Calu3 (cell line): Measurements from ENCODE around the gene C1orf87. TPM values are rescaled to one million over a fixed set of nuclear protein-coding genes. Genes with fewer than 3 reads are reported as not detected.

Experiments used
- BruUV-seq: library from RNA; stranded (reverse); fragments of 400-500 nt; replicated peaks from 2 replicates; lab custom pipeline; 2021; lab: Mats Ljungman, UMichigan
- CTCF ChIA-PET: fragments of 300-600 bp; sonication (Branson Sonifier 250); formaldehyde crosslinking; loops from one replicate; lab custom pipeline; 2022; ENCODE audit warnings: antibody characterized with exemption; lab: Charles Lee
- DNase-seq: peaks from one replicate; pipeline ENCODE4 v3.0.0; 2022
- H3K27ac Mint-ChIP-seq: one replicate; pipeline ENCODE4 v1.8.0; 2022; ENCODE audit warnings: mixed read lengths; ENCODE audit not compliant: unreplicated experiment
- H3K27me3 Mint-ChIP-seq: one replicate; pipeline ENCODE4 v1.8.0; 2022; ENCODE audit warnings: mixed read lengths; ENCODE audit not compliant: unreplicated experiment
- H3K36me3 Mint-ChIP-seq: one replicate; pipeline ENCODE4 v1.8.0; 2022; ENCODE audit warnings: mild to moderate bottlenecking, moderate library complexity, mixed read lengths; ENCODE audit not compliant: insufficient read depth, unreplicated experiment
- H3K4me1 Mint-ChIP-seq: one replicate; pipeline ENCODE4 v1.8.0; 2022; ENCODE audit warnings: mild to moderate bottlenecking, low read depth, mixed read lengths; ENCODE audit not compliant: unreplicated experiment
- H3K4me3 Mint-ChIP-seq: one replicate; pipeline ENCODE4 v1.8.0; 2022; ENCODE audit warnings: mild to moderate bottlenecking, low read depth, moderate library complexity, mixed read lengths; ENCODE audit not compliant: unreplicated experiment
- H3K9me3 Mint-ChIP-seq: one replicate; pipeline ENCODE4 v1.8.0; 2022; ENCODE audit warnings: low read depth, mixed read lengths; ENCODE audit not compliant: unreplicated experiment
- intact Hi-C: fragments of 100-400 bp; cut with micrococcal nuclease; formaldehyde crosslinking; loops from one replicate; pipeline ENCODE4 v1.10.0; 2022; ENCODE audit not compliant: unreplicated experiment
- total RNA-seq: library from RNA; stranded (reverse); gene quantifications from 2 replicates; pipeline ENCODE4 v1.2.3, GENCODE V29; 2022
- TF ChIP-seq, protein P1 (sequence below): fragments of 200-600 bp; IDR thresholded peaks from one replicate; pipeline ENCODE4 v1.8.0; 2022; ENCODE audit warnings: antibody characterized with exemption; ENCODE audit not compliant: unreplicated experiment

The C1orf87 gene
- total RNA-seq, 1 experiment from 2014 or later = not detected

DNA sequence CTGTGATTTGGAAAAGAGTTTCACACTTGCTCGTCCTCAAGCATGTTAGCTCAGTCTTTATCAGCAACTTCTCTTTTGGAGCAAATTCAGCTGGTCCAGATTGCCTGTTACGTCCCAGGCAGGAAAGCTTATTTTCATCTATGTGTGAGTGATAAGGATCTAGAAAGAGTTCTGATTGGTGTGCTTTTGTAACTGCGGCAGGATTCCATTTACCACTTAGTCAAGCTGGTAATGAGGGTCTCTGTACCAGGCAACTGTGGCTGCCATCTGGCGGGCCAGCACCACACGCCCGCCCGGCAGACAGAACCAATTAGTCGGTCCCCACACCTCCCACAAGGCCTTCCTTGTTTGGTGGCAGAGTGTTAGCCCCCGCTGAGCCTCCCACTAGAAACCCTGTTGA, 21.0 kb downstream of the C1orf87 start:
- no peak overlapping the region for H3K27ac Mint-ChIP-seq
- H3K4me1 Mint-ChIP-seq = no peaks in the 10 kb centered on the region
- H3K36me3 Mint-ChIP-seq = no peaks in the 10 kb centered on the region
- DNase-seq = no peak
- BruUV-seq = no TSS peak
- TF ChIP-seq, protein P1, sequence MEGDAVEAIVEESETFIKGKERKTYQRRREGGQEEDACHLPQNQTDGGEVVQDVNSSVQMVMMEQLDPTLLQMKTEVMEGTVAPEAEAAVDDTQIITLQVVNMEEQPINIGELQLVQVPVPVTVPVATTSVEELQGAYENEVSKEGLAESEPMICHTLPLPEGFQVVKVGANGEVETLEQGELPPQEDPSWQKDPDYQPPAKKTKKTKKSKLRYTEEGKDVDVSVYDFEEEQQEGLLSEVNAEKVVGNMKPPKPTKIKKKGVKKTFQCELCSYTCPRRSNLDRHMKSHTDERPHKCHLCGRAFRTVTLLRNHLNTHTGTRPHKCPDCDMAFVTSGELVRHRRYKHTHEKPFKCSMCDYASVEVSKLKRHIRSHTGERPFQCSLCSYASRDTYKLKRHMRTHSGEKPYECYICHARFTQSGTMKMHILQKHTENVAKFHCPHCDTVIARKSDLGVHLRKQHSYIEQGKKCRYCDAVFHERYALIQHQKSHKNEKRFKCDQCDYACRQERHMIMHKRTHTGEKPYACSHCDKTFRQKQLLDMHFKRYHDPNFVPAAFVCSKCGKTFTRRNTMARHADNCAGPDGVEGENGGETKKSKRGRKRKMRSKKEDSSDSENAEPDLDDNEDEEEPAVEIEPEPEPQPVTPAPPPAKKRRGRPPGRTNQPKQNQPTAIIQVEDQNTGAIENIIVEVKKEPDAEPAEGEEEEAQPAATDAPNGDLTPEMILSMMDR = no peak
- H3K9me3 Mint-ChIP-seq = peaks cover 8% of the 10 kb centered on the region
- no peaks in the 10 kb centered on the region for H3K27me3 Mint-ChIP-seq
- intact Hi-C loops = no loop called here
- CTCF ChIA-PET = no interaction called here
- H3K4me3 Mint-ChIP-seq = no peak overlapping the region

- Mint-ChIP-seq H3K9me3 (peaks cover 8% of the 10 kb centered on the region), H3K27me3 (no peaks in the 10 kb centered on the region), H3K36me3 (no peaks in the 10 kb centered on the region), H3K4me1 (no peaks in the 10 kb centered on the region), H3K4me3 (no peak overlapping the region), H3K27ac (no peak overlapping the region)
- BruUV-seq = no TSS peak
- TF ChIP-seq, protein P1 = no peak
- DNase-seq = no peak
- CTCF ChIA-PET = no interaction called here
- intact Hi-C loops = no loop called here
Measured at GRCh38 chr1:60051191-60051590, 22.4 kb downstream of the C1orf87 start.

- Mint-ChIP-seq H3K4me1 (no peaks in the 10 kb centered on the region), H3K27ac (no peak overlapping the region), H3K27me3 (no peaks in the 10 kb centered on the region), H3K4me3 (no peak overlapping the region), H3K9me3 (peaks cover 8% of the 10 kb centered on the region), H3K36me3 (no peaks in the 10 kb centered on the region)
- DNase-seq = no peak
- TF ChIP-seq, protein P1 = no peak
- intact Hi-C loops = no loop called here
- no TSS peak for BruUV-seq
- CTCF ChIA-PET = no interaction called here
Measured at GRCh38 chr1:60049188-60049587, 24.4 kb downstream of the C1orf87 start.

- Mint-ChIP-seq H3K4me1 (no peaks in the 10 kb centered on the region), H3K4me3 (no peak overlapping the region), H3K27me3 (no peaks in the 10 kb centered on the region), H3K36me3 (no peaks in the 10 kb centered on the region), H3K27ac (no peak overlapping the region), H3K9me3 (no peaks in the 10 kb centered on the region)
- DNase-seq = no peak
- intact Hi-C loops = no loop called here
- CTCF ChIA-PET = no interaction called here
- no TSS peak for BruUV-seq
- TF ChIP-seq, protein P1 = no peak
Measured at GRCh38 chr1:60044881-60045280, 28.7 kb downstream of the C1orf87 start.
